OCI-LY7 (cell line): ENCODE data around the gene IFI44L. TPM values are rescaled to one million over a fixed set of nuclear protein-coding genes. Genes with fewer than 3 reads are reported as not detected.
A peak's percentile ranks its signal among the peaks of the same experiment; 100 is the strongest.

Experiments used
- BruUV-seq: library from RNA; stranded (reverse); fragments of 400-500 nt; replicated peaks from 2 replicates; lab custom pipeline; 2021; lab: Mats Ljungman, UMichigan
- CTCF ChIA-PET: fragments of 300-600 bp; sonication (Branson Sonifier 250); formaldehyde crosslinking; loops from one replicate; lab custom pipeline; 2022; ENCODE audit warnings: antibody characterized with exemption; ENCODE audit not compliant: unreplicated experiment; lab: Charles Lee
- POLR2A ChIA-PET: fragments of 300-600 bp; sonication (Branson Sonifier 250); formaldehyde crosslinking; loops from one replicate; lab custom pipeline; 2022; ENCODE audit warnings: antibody characterized with exemption; lab: Charles Lee
- DNase-seq: peaks from one replicate; pipeline ENCODE4 v3.0.0-alpha.2; 2015; ENCODE audit warnings: low spot score
- H2AFZ ChIP-seq: fragments of 200-600 bp; sonication (generic), shearing (Covaris generic); 2 replicates; pipeline ENCODE4 v1.6.1; 2014; ENCODE audit warnings: mild to moderate bottlenecking, antibody characterized with exemption, low read length, moderate library complexity
- H3K27ac ChIP-seq: fragments of 200-600 bp; sonication (generic); 2 replicates; pipeline ENCODE4 v1.5.1; 2014; ENCODE audit warnings: mixed run types, low read depth, mild to moderate bottlenecking, moderate library complexity, low read length, inconsistent platforms; ENCODE audit not compliant: poor library complexity, severe bottlenecking
- H3K36me3 ChIP-seq: fragments of 200-600 bp; sonication (generic); 2 replicates; pipeline ENCODE4 v1.6.1; 2014; ENCODE audit warnings: mild to moderate bottlenecking, antibody characterized with exemption, low read length, moderate library complexity, mixed read lengths; ENCODE audit not compliant: insufficient read depth
- H3K4me1 ChIP-seq: fragments of 200-600 bp; sonication (generic); 2 replicates; pipeline ENCODE4 v1.5.1; 2014; ENCODE audit warnings: mild to moderate bottlenecking, low read length; ENCODE audit not compliant: insufficient read depth, poor library complexity, severe bottlenecking
- H3K4me2 ChIP-seq: fragments of 200-600 bp; sonication (generic); 2 replicates; pipeline ENCODE4 v1.6.1; 2014; ENCODE audit warnings: mild to moderate bottlenecking, low read length
- H3K4me3 ChIP-seq: fragments of 200-600 bp; sonication (generic); 2 replicates; pipeline ENCODE4 v1.5.1; 2014; ENCODE audit warnings: mild to moderate bottlenecking, low read depth, low read length; ENCODE audit not compliant: poor library complexity, severe bottlenecking
- H3K79me2 ChIP-seq: fragments of 200-600 bp; sonication (generic); 2 replicates; pipeline ENCODE4 v1.6.1; 2016; ENCODE audit warnings: low read depth, mild to moderate bottlenecking, low read length, moderate library complexity, mixed read lengths; ENCODE audit not compliant: insufficient read depth
- H3K9me2 ChIP-seq: fragments of 200-600 bp; sonication (generic); 2 replicates; pipeline ENCODE4 v1.6.1; 2016; ENCODE audit warnings: mild to moderate bottlenecking, low read length, mixed read lengths; ENCODE audit not compliant: insufficient read depth
- H3K9me3 ChIP-seq: fragments of 200-600 bp; sonication (generic); 2 replicates; pipeline ENCODE4 v1.6.1; 2014; ENCODE audit warnings: mild to moderate bottlenecking, mixed run types, low read length, mixed read lengths
- H4K20me1 ChIP-seq: fragments of 200-600 bp; sonication (generic); 2 replicates; pipeline ENCODE4 v1.6.1; 2014; ENCODE audit warnings: mild to moderate bottlenecking, antibody characterized with exemption, low read length, moderate library complexity, mixed read lengths; ENCODE audit not compliant: insufficient read depth
- EZH2phosphoT487 ChIP-seq: fragments of 200-600 bp; sonication (generic); IDR thresholded peaks from 2 replicates; pipeline ENCODE4 v1.6.1; 2018; ENCODE audit warnings: low read depth, borderline replicate concordance, mild to moderate bottlenecking, mixed run types, antibody characterized with exemption, low read length, moderate library complexity, mixed read lengths
- intact Hi-C: fragments of 100-400 bp; cut with micrococcal nuclease; formaldehyde crosslinking; loops from one replicate; pipeline ENCODE4 v1.10.0; 2022; ENCODE audit not compliant: unreplicated experiment
- total RNA-seq, 2 experiments: library from RNA; depleted of rRNA in 1 of 2; stranded (reverse); fragments of >200 nt in 1 of 2; shearing (Covaris generic) in 1 of 2; gene quantifications; 2 replicates each; pipeline ENCODE4 v1.2.3, GENCODE V29; 2014 to 2022
- TF ChIP-seq, protein P1 (sequence below): fragments of 200-600 bp; sonication (generic); conservative IDR thresholded peaks from 2 replicates; pipeline ENCODE4 v1.5.1; 2014; ENCODE audit warnings: mild to moderate bottlenecking, antibody characterized with exemption, low read length, moderate library complexity, mixed read lengths

IFI44L gene
- total RNA-seq, 2 experiments from 2014 or later, result not detected

DNA sequence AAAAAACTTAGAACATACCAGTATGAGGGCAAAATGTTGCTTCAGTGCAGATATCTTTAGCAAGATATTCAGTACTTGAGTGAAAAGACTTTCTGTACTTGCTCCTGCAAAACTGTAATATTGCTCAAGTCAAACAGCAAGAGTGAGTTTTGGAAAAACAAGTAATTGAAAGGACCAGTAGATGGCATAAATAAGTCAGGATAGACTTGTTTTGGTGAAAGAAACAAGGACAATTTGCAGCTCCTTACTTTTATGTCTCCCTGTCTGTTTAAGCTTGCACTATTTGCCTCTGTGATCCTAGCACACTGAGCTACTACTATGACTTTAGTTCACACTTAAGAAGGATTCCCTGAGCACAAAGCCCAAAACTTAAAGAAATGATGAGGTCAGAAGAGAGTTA is 68.4 kb downstream of the IFI44L start:
- POLR2A ChIA-PET, result no interaction called here
- no peak for DNase-seq
- no peaks in the 10 kb centered on the region for H3K36me3 ChIP-seq
- H4K20me1 ChIP-seq, result no peaks in the 10 kb centered on the region
- CTCF ChIA-PET, result no interaction called here
- TF ChIP-seq, protein P1, sequence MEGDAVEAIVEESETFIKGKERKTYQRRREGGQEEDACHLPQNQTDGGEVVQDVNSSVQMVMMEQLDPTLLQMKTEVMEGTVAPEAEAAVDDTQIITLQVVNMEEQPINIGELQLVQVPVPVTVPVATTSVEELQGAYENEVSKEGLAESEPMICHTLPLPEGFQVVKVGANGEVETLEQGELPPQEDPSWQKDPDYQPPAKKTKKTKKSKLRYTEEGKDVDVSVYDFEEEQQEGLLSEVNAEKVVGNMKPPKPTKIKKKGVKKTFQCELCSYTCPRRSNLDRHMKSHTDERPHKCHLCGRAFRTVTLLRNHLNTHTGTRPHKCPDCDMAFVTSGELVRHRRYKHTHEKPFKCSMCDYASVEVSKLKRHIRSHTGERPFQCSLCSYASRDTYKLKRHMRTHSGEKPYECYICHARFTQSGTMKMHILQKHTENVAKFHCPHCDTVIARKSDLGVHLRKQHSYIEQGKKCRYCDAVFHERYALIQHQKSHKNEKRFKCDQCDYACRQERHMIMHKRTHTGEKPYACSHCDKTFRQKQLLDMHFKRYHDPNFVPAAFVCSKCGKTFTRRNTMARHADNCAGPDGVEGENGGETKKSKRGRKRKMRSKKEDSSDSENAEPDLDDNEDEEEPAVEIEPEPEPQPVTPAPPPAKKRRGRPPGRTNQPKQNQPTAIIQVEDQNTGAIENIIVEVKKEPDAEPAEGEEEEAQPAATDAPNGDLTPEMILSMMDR, result 0 out of 2 replicates have a peak, but pooled peaks have one; percentile 12
- TF ChIP-seq EZH2phosphoT487, result no peak
- H2AFZ ChIP-seq, result no peak overlapping the region
- H3K9me2 ChIP-seq, result no peaks in the 10 kb centered on the region
- no TSS peak for BruUV-seq
- H3K4me3 ChIP-seq, result no peak overlapping the region
- no peaks in the 10 kb centered on the region for H3K79me2 ChIP-seq
- H3K4me2 ChIP-seq, result no peak overlapping the region
- H3K4me1 ChIP-seq, result no peaks in the 10 kb centered on the region
- no peak overlapping the region for H3K27ac ChIP-seq
- intact Hi-C loops, result no loop called here
- no peaks in the 10 kb centered on the region for H3K9me3 ChIP-seq

DNA sequence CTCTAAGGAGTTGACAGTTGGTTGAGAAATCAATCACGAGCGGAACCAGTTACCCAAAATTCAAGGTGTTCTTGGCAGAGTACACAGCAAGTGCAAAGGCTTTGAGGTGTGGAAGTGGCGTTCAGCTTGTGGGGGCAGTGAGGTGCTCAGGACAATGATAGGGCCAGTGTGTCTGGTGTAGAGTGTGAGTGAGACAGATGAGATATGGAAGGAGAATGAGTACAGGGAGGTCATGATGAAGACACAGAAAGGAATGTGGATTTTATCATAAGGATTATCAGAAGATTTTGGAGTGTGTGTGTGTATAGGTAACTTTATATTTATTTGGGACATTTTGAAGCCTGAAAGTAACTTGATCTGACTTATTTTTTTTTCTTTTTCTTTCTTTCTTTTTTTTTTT is 70.3 kb downstream of the IFI44L start:
- TF ChIP-seq, protein P1, result no peak
- no peak for TF ChIP-seq EZH2phosphoT487
- Histone ChIP-seq H2AFZ (no peak overlapping the region), H3K27ac (no peak overlapping the region), H3K4me1 (no peaks in the 10 kb centered on the region), H3K4me3 (no peak overlapping the region), H3K9me3 (no peaks in the 10 kb centered on the region), H3K9me2 (no peaks in the 10 kb centered on the region), H3K36me3 (no peaks in the 10 kb centered on the region), H3K79me2 (no peaks in the 10 kb centered on the region), H4K20me1 (no peaks in the 10 kb centered on the region), H3K4me2 (no peak overlapping the region)
- BruUV-seq, result no TSS peak
- DNase-seq, result no peak
- ChIA-PET POLR2A (no interaction called here), CTCF (no interaction called here)
- intact Hi-C loops, result no loop called here

DNA sequence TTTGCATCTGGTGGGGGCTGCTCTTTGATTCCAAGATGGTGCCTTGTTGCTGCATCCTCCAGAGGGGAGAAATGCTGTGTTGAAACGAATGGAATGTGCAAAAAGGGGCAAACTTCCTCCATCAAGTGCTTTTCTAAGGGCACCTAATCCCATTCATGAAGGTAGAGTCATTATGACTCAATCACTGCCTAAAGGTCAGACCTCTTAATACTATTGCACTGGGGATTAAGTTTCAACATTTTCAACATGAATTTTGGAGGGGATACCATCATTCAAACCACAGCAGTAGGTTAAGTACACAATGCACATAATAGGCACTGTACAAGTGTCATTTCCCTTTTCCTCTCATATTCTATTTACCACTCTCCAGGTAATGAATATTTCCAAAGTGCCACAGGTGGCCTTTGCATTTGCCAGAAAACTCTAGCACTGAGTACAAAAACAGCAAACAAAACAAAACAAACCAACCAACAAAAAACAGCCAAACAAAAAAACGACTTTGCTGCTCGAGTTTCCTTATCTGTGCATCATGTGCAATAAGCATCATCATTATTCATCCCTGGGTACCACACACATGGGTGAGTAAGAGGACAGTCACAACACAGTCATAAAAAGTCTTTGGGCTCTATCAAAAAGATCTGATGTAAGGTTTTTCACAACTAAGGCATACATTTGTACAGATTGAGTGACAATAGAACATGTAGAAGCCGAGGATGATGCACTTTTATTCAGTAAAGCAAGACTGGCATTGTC is 71.9 kb downstream of the IFI44L start:
- Histone ChIP-seq H3K4me2 (no peak overlapping the region), H3K79me2 (no peaks in the 10 kb centered on the region), H3K4me1 (no peaks in the 10 kb centered on the region), H2AFZ (no peak overlapping the region), H3K9me2 (no peaks in the 10 kb centered on the region), H3K9me3 (no peaks in the 10 kb centered on the region), H3K4me3 (no peak overlapping the region), H4K20me1 (no peaks in the 10 kb centered on the region), H3K36me3 (no peaks in the 10 kb centered on the region), H3K27ac (no peak overlapping the region)
- CTCF ChIA-PET, result no interaction called here
- no peak for TF ChIP-seq EZH2phosphoT487
- TF ChIP-seq, protein P1, result no peak
- POLR2A ChIA-PET, result no interaction called here
- no TSS peak for BruUV-seq
- intact Hi-C loops, result no loop called here
- no peak for DNase-seq
